Osteoblast (primary cell): Measurements from ENCODE around the gene SKIC8. TPM values are rescaled to one million over a fixed set of nuclear protein-coding genes. Genes with fewer than 3 reads are reported as not detected.

Experiments
- DNase-seq: peaks from one replicate; pipeline ENCODE4 v3.0.0; 2011; ENCODE audit warnings: low spot score, mixed read lengths; ENCODE audit not compliant: insufficient read length; ENCODE audit errors: missing footprints
- H2AFZ ChIP-seq: 2 replicates; pipeline ENCODE4 v1.6.0; 2011; ENCODE audit warnings: mild to moderate bottlenecking, low read length
- H3K27ac ChIP-seq: 2 replicates; pipeline ENCODE4 v1.5.1; 2011; ENCODE audit warnings: mild to moderate bottlenecking, low read depth, low read length, moderate library complexity
- H3K27me3 ChIP-seq: 2 replicates; pipeline ENCODE4 v1.6.0; 2012; ENCODE audit warnings: mild to moderate bottlenecking, control low read depth, inconsistent platforms, low read length, moderate library complexity; ENCODE audit not compliant: insufficient read depth
- H3K36me3 ChIP-seq: 2 replicates; pipeline ENCODE4 v1.5.1; 2011; ENCODE audit warnings: mild to moderate bottlenecking, low read length, control low read depth, moderate library complexity; ENCODE audit not compliant: insufficient read depth
- H3K4me1 ChIP-seq: 2 replicates; pipeline ENCODE4 v1.5.1; 2011; ENCODE audit warnings: mild to moderate bottlenecking, low read length, control low read depth, moderate library complexity; ENCODE audit not compliant: insufficient read depth
- H3K4me2 ChIP-seq: 2 replicates; pipeline ENCODE4 v1.6.0; 2011; ENCODE audit warnings: mild to moderate bottlenecking, low read length; ENCODE audit not compliant: insufficient read depth
- H3K4me3 ChIP-seq: fragments of 200-600 bp; sonication (generic); 3 replicates; pipeline ENCODE4 v1.5.1; 2012; ENCODE audit warnings: mild to moderate bottlenecking, low read length, inconsistent platforms; ENCODE audit not compliant: insufficient read depth
- H3K79me2 ChIP-seq: 2 replicates; pipeline ENCODE4 v1.6.0; 2012; ENCODE audit warnings: mild to moderate bottlenecking, low read length, control low read depth, inconsistent platforms; ENCODE audit not compliant: insufficient read depth
- H3K9me3 ChIP-seq: 2 replicates; pipeline ENCODE4 v1.5.1; 2011; ENCODE audit warnings: low read depth, low read length, control low read depth
- H4K20me1 ChIP-seq: 2 replicates; pipeline ENCODE4 v1.6.0; 2012; ENCODE audit warnings: mild to moderate bottlenecking, low read length, control low read depth; ENCODE audit not compliant: insufficient read depth
- total RNA-seq: library from RNA; depleted of rRNA; stranded (reverse); fragments of >200 nt; gene quantifications from 2 replicates; pipeline ENCODE4 v1.2.3, GENCODE V29; 2012
- TF ChIP-seq, protein P1 (sequence below): IDR thresholded peaks from 2 replicates; pipeline ENCODE4 v1.5.1; 2011; ENCODE audit warnings: mild to moderate bottlenecking, low read depth, low read length, moderate library complexity; ENCODE audit errors: extremely low read depth

The SKIC8 gene
- total RNA-seq, 1 donor = 62.6 TPM

DNA sequence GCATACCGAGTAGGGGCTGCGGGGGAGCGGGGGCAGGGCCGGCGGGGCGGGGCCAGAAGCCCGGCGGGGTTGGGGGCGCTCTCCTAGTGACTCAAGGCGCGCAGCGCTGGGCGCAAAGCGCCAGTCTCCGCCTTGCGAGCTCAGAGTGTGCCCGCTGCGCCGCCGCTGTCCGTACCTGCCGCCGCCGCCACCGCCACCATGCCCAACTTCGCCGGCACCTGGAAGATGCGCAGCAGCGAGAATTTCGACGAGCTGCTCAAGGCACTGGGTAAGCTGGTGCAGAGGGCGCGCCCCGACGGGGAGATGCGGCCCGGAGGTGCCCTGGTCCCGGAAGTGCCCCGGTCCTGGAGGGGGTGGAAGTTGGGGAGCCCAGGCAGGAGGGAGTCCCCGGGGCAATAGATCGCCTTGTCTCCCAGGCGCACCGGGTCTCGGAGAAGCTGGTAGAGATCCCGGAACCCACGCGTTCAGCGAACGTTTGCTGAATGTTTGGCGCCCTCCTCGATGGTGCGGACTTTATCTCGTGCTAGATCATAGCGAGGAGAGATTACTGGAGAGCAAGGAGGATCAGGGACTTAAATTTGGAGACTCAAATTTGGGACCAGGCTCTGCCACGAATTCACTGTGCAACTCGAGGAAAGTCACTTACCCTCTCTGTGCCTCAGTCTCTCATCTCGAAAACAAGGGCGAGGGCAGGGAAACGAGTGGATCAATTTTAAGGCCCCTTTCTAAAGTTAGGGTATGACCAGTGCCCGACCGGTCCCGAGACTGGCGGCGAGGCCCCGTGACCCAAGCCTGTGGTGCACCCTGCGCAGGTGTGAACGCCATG, 41.0 kb upstream of the SKIC8 start, which contains the start of gene CRABP1:
TSS of gene CRABP1 (plus strand) at position 123 of the 826 bp plus-strand sequence. CDS start at position 199, 76 bp downstream.
- Histone ChIP-seq H3K27ac (no peak within 1 kb of the TSS), H3K4me2 (no peak within 1 kb of the TSS), H3K79me2 (no peaks in the 10 kb centered on the region), H3K36me3 (no peaks in the 10 kb centered on the region), H4K20me1 (no peaks in the 10 kb centered on the region), H3K4me3 (no peak within 1 kb of the TSS), H3K4me1 (no peaks in the 10 kb centered on the region), H3K9me3 (no peaks in the 10 kb centered on the region), H2AFZ (no peak within 1 kb of the TSS), H3K27me3 (peaks cover 73% of the 10 kb centered on the region)
- TF ChIP-seq, protein P1, sequence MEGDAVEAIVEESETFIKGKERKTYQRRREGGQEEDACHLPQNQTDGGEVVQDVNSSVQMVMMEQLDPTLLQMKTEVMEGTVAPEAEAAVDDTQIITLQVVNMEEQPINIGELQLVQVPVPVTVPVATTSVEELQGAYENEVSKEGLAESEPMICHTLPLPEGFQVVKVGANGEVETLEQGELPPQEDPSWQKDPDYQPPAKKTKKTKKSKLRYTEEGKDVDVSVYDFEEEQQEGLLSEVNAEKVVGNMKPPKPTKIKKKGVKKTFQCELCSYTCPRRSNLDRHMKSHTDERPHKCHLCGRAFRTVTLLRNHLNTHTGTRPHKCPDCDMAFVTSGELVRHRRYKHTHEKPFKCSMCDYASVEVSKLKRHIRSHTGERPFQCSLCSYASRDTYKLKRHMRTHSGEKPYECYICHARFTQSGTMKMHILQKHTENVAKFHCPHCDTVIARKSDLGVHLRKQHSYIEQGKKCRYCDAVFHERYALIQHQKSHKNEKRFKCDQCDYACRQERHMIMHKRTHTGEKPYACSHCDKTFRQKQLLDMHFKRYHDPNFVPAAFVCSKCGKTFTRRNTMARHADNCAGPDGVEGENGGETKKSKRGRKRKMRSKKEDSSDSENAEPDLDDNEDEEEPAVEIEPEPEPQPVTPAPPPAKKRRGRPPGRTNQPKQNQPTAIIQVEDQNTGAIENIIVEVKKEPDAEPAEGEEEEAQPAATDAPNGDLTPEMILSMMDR = no peak
- no peak for DNase-seq

DNA sequence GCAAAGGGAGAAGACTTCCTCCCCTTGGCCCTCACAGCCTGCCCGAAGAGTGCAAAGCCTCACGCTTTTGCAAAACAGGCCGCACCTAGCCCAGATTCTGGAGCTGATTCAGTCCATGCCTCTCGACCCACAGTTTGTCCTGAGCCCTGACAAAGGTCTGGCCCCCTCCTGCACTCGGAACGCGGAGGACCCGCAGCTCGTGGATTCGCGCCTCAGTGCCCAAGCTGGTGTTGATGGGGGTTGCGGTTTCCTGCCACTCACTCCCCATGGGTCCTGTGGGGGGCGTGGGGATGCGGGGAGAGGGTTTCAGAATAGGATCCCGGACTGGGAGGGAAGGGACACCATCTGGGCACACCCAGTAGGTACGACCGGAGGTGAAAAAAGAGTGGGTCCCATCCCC, 40.1 kb upstream of the SKIC8 start:
- no peak for DNase-seq
- Histone ChIP-seq H3K27me3 (peaks cover 71% of the 10 kb centered on the region), H2AFZ (no peak overlapping the region), H3K27ac (no peak overlapping the region), H3K4me2 (no peak overlapping the region), H3K4me1 (no peaks in the 10 kb centered on the region), H4K20me1 (no peaks in the 10 kb centered on the region), H3K4me3 (no peak overlapping the region), H3K79me2 (no peaks in the 10 kb centered on the region), H3K9me3 (no peaks in the 10 kb centered on the region), H3K36me3 (no peaks in the 10 kb centered on the region)
- TF ChIP-seq, protein P1 = no peak

DNA sequence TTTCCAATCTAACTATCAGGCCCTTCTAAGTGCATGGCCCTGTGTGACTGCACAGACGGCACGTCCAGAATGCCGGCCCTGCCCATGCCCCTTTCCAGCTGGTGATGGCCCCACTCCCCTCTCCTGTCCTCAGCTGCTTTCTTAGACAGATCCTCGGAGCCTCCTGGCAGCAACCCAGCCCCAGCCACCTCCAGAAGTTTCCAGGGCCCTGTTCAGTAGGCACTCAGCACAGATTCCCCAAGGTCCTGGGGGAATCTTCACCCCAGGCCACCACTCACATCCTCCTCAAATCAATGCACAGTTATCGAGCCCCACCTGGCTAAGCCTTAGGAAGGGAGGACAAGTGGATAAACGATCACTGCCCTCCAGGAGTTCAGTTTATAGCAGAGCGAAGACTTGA, 39.4 kb upstream of the SKIC8 start:
- H3K27me3 ChIP-seq = peaks cover 68% of the 10 kb centered on the region
- TF ChIP-seq, protein P1 = no peak

DNA sequence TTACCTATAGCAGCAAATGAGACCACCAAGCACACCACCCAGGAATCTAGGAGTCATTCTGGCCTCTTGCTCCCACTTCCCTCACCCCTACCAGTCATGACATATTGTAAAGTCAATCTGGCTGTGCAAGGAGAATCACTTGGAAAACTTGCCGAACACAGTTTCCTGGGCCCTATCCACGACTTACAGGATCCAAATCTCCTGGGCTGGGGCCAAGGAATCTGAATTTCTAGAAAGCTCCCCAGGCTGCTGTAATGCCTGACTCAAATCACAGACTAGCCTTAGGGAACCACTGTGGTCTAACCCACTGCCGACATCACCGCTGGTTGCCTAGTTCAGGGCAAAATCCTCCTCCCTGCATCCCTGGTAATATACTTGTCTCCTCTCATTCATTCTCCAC, 36.6 kb upstream of the SKIC8 start:
- H3K27me3 ChIP-seq = peaks cover 42% of the 10 kb centered on the region
- DNase-seq = no peak
- H3K9me3 ChIP-seq = no peaks in the 10 kb centered on the region
- H3K4me2 ChIP-seq = no peak overlapping the region
- H3K4me1 ChIP-seq = no peaks in the 10 kb centered on the region
- H4K20me1 ChIP-seq = no peaks in the 10 kb centered on the region
- H3K27ac ChIP-seq = no peak overlapping the region
- H3K4me3 ChIP-seq = no peak overlapping the region
- TF ChIP-seq, protein P1 = no peak
- H2AFZ ChIP-seq = no peak overlapping the region
- H3K36me3 ChIP-seq = no peaks in the 10 kb centered on the region
- no peaks in the 10 kb centered on the region for H3K79me2 ChIP-seq

More for the DNA sequence above, 39.4 kb upstream of the SKIC8 start:
- Histone ChIP-seq H3K9me3 (no peaks in the 10 kb centered on the region), H3K4me3 (no peak overlapping the region), H3K4me1 (no peaks in the 10 kb centered on the region), H3K36me3 (no peaks in the 10 kb centered on the region), H2AFZ (no peak overlapping the region), H3K27ac (no peak overlapping the region), H3K79me2 (no peaks in the 10 kb centered on the region), H3K4me2 (no peak overlapping the region), H4K20me1 (no peaks in the 10 kb centered on the region)
- DNase-seq = no peak
